NCI-H446 (cell line): ENCODE data around the gene ABCD4.
"Not testable (repeated sequence)": the region's sequence is repeated elsewhere in the genome, so short reads cannot be mapped to it uniquely, and the experiment has no call there.

ENCODE experiments used
- DNase-seq, 2 experiments: peaks; one replicate each; lab custom pipeline; 2025; lab: John Stamatoyannopoulos, UW

The ABCD4 gene

GRCh38 chr14:74302152-74302628 is 544 bp downstream of the ABCD4 start:
- peak in 1 of 2 experiments; percentile 36 for DNase-seq

- no peak for DNase-seq
Measured at GRCh38 chr14:74301594-74302151, 1.1 kb downstream of the ABCD4 start.

GRCh38 chr14:74299061-74299545 is 3.6 kb downstream of the ABCD4 start:
- DNase-seq = no peak

- DNase-seq = no peak
Measured at GRCh38 chr14:74297986-74298385, 4.7 kb downstream of the ABCD4 start.

GRCh38 chr14:74296037-74296467 is 6.7 kb downstream of the ABCD4 start:
- DNase-seq = no peak

- DNase-seq = no peak
Measured at GRCh38 chr14:74293606-74294005, 9.1 kb downstream of the ABCD4 start.

- no peak for DNase-seq
Measured at GRCh38 chr14:74292061-74292460, 10.7 kb downstream of the ABCD4 start.

- peak in 1 of 2 experiments; percentile 20 for DNase-seq
Measured at GRCh38 chr14:74290415-74290814, 12.3 kb downstream of the ABCD4 start.

- DNase-seq = no peak
Measured at GRCh38 chr14:74289801-74290200, 12.9 kb downstream of the ABCD4 start.

- DNase-seq = no peak
Measured at GRCh38 chr14:74286736-74287135, 16.0 kb downstream of the ABCD4 start.

GRCh38 chr14:74281069-74281468 is 21.7 kb downstream of the ABCD4 start:
- no peak for DNase-seq

GRCh38 chr14:74278080-74278479 is 24.7 kb downstream of the ABCD4 start:
- DNase-seq = no peak

GRCh38 chr14:74275241-74275841 is 27.4 kb downstream of the ABCD4 start:
- DNase-seq = peak in 1 of 2 experiments; percentile 45

GRCh38 chr14:74271365-74271764 is 31.4 kb downstream of the ABCD4 start:
- no peak for DNase-seq

GRCh38 chr14:74270382-74271177 is 32.2 kb downstream of the ABCD4 start:
- not testable (repeated sequence) for DNase-seq

- DNase-seq = no peak
Measured at GRCh38 chr14:74267588-74267987, 35.1 kb downstream of the ABCD4 start.

GRCh38 chr14:74265301-74265965 is 37.3 kb downstream of the ABCD4 start:
- no peak for DNase-seq

- no peak for DNase-seq
Measured at GRCh38 chr14:74263921-74264320, 38.8 kb downstream of the ABCD4 start.

- no peak for DNase-seq
Measured at GRCh38 chr14:74263181-74263580, 39.6 kb downstream of the ABCD4 start.

- DNase-seq = no peak
Measured at GRCh38 chr14:74262076-74262475, 40.7 kb downstream of the ABCD4 start.

GRCh38 chr14:74261288-74261687 is 41.4 kb downstream of the ABCD4 start:
- DNase-seq = peak in 1 of 2 experiments; percentile 46

- no peak for DNase-seq
Measured at GRCh38 chr14:74260525-74261233, 42.1 kb downstream of the ABCD4 start.
